Stimulated activated CD4-positive, alpha-beta T cell treated with anti-CD3 and anti-CD28 coated beads, Interleukin-12 subunit alpha, Interleukin-12 subunit beta, amount 100 ng/mL, for 4 hours (primary cell): ENCODE measurements around the gene KPTN.

Source experiments
- DNase-seq: peaks from one replicate; pipeline ENCODE4 v3.0.0-alpha.2; 2020

Gene KPTN

GRCh38 chr19:47432091-47432490, 51.9 kb downstream of the KPTN start:
- no peak for DNase-seq

- DNase-seq: no peak
Observed at GRCh38 chr19:47430041-47430802, 53.8 kb downstream of the KPTN start.

- no peak for DNase-seq
Observed at GRCh38 chr19:47429140-47429793, 54.8 kb downstream of the KPTN start.

GRCh38 chr19:47428177-47428894, 55.7 kb downstream of the KPTN start:
- DNase-seq: peak; percentile 73

GRCh38 chr19:47427241-47428176, 56.5 kb downstream of the KPTN start:
- peak; percentile 65 for DNase-seq
